ENCODE results near the gene TSHR.

Gene TSHR

GRCh38 chr14:81157431-81157830 lies 202.0 kb downstream of the TSHR start:
- Histone ChIP-seq H3K27ac (ENCODE audit: insufficient read depth in 1 of 2, low read depth in 1 of 2, low read length in 2 of 2, poor library complexity in 1 of 2, severe bottlenecking in 2 of 2) (no peak overlapping the region), H3K4me1 (ENCODE audit: control extremely low read depth in 1 of 4, control insufficient read depth in 4 of 4, insufficient read depth in 4 of 4, low read length in 3 of 4) (peaks cover 0 to 7% (median 2%) of the 10 kb centered on the region in 4 experiments)

GRCh38 chr14:81161088-81161487 lies 205.7 kb downstream of the TSHR start:
- no peak overlapping the region for H3K27ac ChIP-seq (ENCODE audit: insufficient read depth in 1 of 2, low read depth in 1 of 2, low read length in 2 of 2, poor library complexity in 1 of 2, severe bottlenecking in 2 of 2)
- WGBS (ENCODE audit: insufficient coverage), result over 99% methylated on average over 7 of the region's 7 CpGs
- no peaks in the 10 kb centered on the region for H3K36me3 ChIP-seq (ENCODE audit: control insufficient read depth in 4 of 4, insufficient read depth in 4 of 4, low read length in 3 of 4)
- peaks cover 3 to 25% (median 6%) of the 10 kb centered on the region in 4 experiments for H3K4me1 ChIP-seq (ENCODE audit: control extremely low read depth in 1 of 4, control insufficient read depth in 4 of 4, insufficient read depth in 4 of 4, low read length in 3 of 4)
- peaks cover 0 to 2% (median 0%) of the 10 kb centered on the region in 5 experiments for H3K9me3 ChIP-seq (ENCODE audit: control extremely low read depth in 1 of 5, control insufficient read depth in 4 of 5, insufficient read depth in 2 of 5, low read depth in 1 of 5, low read length in 4 of 5)
- DNase-seq, result no peak
- H3K4me3 ChIP-seq (ENCODE audit: control insufficient read depth in 1 of 7, extremely low read depth in 1 of 7, insufficient read depth in 4 of 7, low read depth in 2 of 7, low read length in 6 of 7), result no peak overlapping the region
- CTCF ChIA-PET, result interaction anchor here (0.8 to 1.5 kb wide), 4 partner anchors 9 to 25 kb away, joined by 3 to 4 read pairs (median 4); no protein-coding TSS in a partner anchor
- POLR2A ChIA-PET, result no interaction called here
- no peaks in the 10 kb centered on the region for H3K27me3 ChIP-seq (replicated peaks in 2 of 5; ENCODE audit: control insufficient read depth in 4 of 5, insufficient read depth in 5 of 5, low read length in 4 of 5)

More at GRCh38 chr14:81157431-81157830, 202.0 kb downstream of the TSHR start:
- peak in 2 of 3 donors; percentile 57 to 66 for DNase-seq
- POLR2A ChIA-PET, result no interaction called here
- CTCF ChIA-PET, result interaction anchor here (1.8 kb wide), 1 partner anchor 13 kb away, joined by 8 read pairs; no protein-coding TSS in a partner anchor
- WGBS (ENCODE audit: insufficient coverage), result no CpG with 5 or more reads among the region's 1 CpG
- Histone ChIP-seq H3K27me3 (replicated peaks in 2 of 5; ENCODE audit: control insufficient read depth in 4 of 5, insufficient read depth in 5 of 5, low read length in 4 of 5) (no peaks in the 10 kb centered on the region), H3K9me3 (ENCODE audit: control extremely low read depth in 1 of 5, control insufficient read depth in 4 of 5, insufficient read depth in 2 of 5, low read depth in 1 of 5, low read length in 4 of 5) (peaks cover 0 to 2% (median 0%) of the 10 kb centered on the region in 5 experiments), H3K36me3 (ENCODE audit: control insufficient read depth in 4 of 4, insufficient read depth in 4 of 4, low read length in 3 of 4) (no peaks in the 10 kb centered on the region), H3K4me3 (ENCODE audit: control insufficient read depth in 1 of 7, extremely low read depth in 1 of 7, insufficient read depth in 4 of 7, low read depth in 2 of 7, low read length in 6 of 7) (no peak overlapping the region)

GRCh38 chr14:81161749-81162148 lies 206.3 kb downstream of the TSHR start:
- Histone ChIP-seq H3K27ac (ENCODE audit: insufficient read depth in 1 of 2, low read depth in 1 of 2, low read length in 2 of 2, poor library complexity in 1 of 2, severe bottlenecking in 2 of 2) (no peak overlapping the region), H3K9me3 (ENCODE audit: control extremely low read depth in 1 of 5, control insufficient read depth in 4 of 5, insufficient read depth in 2 of 5, low read depth in 1 of 5, low read length in 4 of 5) (peaks cover 0 to 2% (median 0%) of the 10 kb centered on the region in 5 experiments), H3K36me3 (ENCODE audit: control insufficient read depth in 4 of 4, insufficient read depth in 4 of 4, low read length in 3 of 4) (no peaks in the 10 kb centered on the region), H3K4me1 (ENCODE audit: control extremely low read depth in 1 of 4, control insufficient read depth in 4 of 4, insufficient read depth in 4 of 4, low read length in 3 of 4) (peaks cover 3 to 25% (median 6%) of the 10 kb centered on the region in 4 experiments), H3K27me3 (replicated peaks in 2 of 5; ENCODE audit: control insufficient read depth in 4 of 5, insufficient read depth in 5 of 5, low read length in 4 of 5) (no peaks in the 10 kb centered on the region), H3K4me3 (ENCODE audit: control insufficient read depth in 1 of 7, extremely low read depth in 1 of 7, insufficient read depth in 4 of 7, low read depth in 2 of 7, low read length in 6 of 7) (no peak overlapping the region)
- 100% methylated on average over 1 of the region's 1 CpG for WGBS (ENCODE audit: insufficient coverage)
- no peak for DNase-seq
- ChIA-PET CTCF (interaction anchor here (0.8 to 1.7 kb wide), 5 partner anchors 8 to 24 kb away, joined by 3 to 5 read pairs (median 4); no protein-coding TSS in a partner anchor), POLR2A (no interaction called here)

- 6% methylated on average over 2 of the region's 3 CpGs for WGBS (ENCODE audit: insufficient coverage)
- POLR2A ChIA-PET, result no interaction called here
- CTCF ChIA-PET, result interaction anchor here (0.8 to 2.6 kb wide), 5 partner anchors 9 to 174 kb away, joined by 3 to 12 read pairs (median 5); no protein-coding TSS in a partner anchor
These were observed 207.5 kb downstream of the TSHR start for GRCh38 chr14:81162941-81163340.

GRCh38 chr14:81164167-81164774 lies 208.8 kb downstream of the TSHR start:
- POLR2A ChIA-PET, result no interaction called here

More at GRCh38 chr14:81162941-81163340, 207.5 kb downstream of the TSHR start:
- peaks cover 0 to 2% (median 0%) of the 10 kb centered on the region in 5 experiments for H3K9me3 ChIP-seq (ENCODE audit: control extremely low read depth in 1 of 5, control insufficient read depth in 4 of 5, insufficient read depth in 2 of 5, low read depth in 1 of 5, low read length in 4 of 5)
- no peak overlapping the region for H3K27ac ChIP-seq (ENCODE audit: insufficient read depth in 1 of 2, low read depth in 1 of 2, low read length in 2 of 2, poor library complexity in 1 of 2, severe bottlenecking in 2 of 2)
- no peaks in the 10 kb centered on the region for H3K27me3 ChIP-seq (replicated peaks in 2 of 5; ENCODE audit: control insufficient read depth in 4 of 5, insufficient read depth in 5 of 5, low read length in 4 of 5)
- H3K4me3 ChIP-seq (ENCODE audit: control insufficient read depth in 1 of 7, extremely low read depth in 1 of 7, insufficient read depth in 4 of 7, low read depth in 2 of 7, low read length in 6 of 7), result peak overlapping the region in 1 of 7 experiments; percentile 18
- no peaks in the 10 kb centered on the region for H3K36me3 ChIP-seq (ENCODE audit: control insufficient read depth in 4 of 4, insufficient read depth in 4 of 4, low read length in 3 of 4)
- DNase-seq, result peak; percentile 65 to 93 (median 90)
- H3K4me1 ChIP-seq (ENCODE audit: control extremely low read depth in 1 of 4, control insufficient read depth in 4 of 4, insufficient read depth in 4 of 4, low read length in 3 of 4), result peaks cover 0 to 21% (median 5%) of the 10 kb centered on the region in 4 experiments

GRCh38 chr14:81165188-81165587 lies 209.8 kb downstream of the TSHR start:
- CTCF ChIA-PET, result interaction anchor here (2.0 kb wide), 1 partner anchor 179 kb away, joined by 7 read pairs; no protein-coding TSS in a partner anchor
- Histone ChIP-seq H3K36me3 (ENCODE audit: control insufficient read depth in 4 of 4, insufficient read depth in 4 of 4, low read length in 3 of 4) (no peaks in the 10 kb centered on the region), H3K4me1 (ENCODE audit: control extremely low read depth in 1 of 4, control insufficient read depth in 4 of 4, insufficient read depth in 4 of 4, low read length in 3 of 4) (peaks cover 6 to 29% (median 14%) of the 10 kb centered on the region in 4 experiments), H3K9me3 (ENCODE audit: control extremely low read depth in 1 of 5, control insufficient read depth in 4 of 5, insufficient read depth in 2 of 5, low read depth in 1 of 5, low read length in 4 of 5) (no peaks in the 10 kb centered on the region), H3K27me3 (replicated peaks in 2 of 5; ENCODE audit: control insufficient read depth in 4 of 5, insufficient read depth in 5 of 5, low read length in 4 of 5) (no peaks in the 10 kb centered on the region), H3K27ac (ENCODE audit: insufficient read depth in 1 of 2, low read depth in 1 of 2, low read length in 2 of 2, poor library complexity in 1 of 2, severe bottlenecking in 2 of 2) (no peak overlapping the region), H3K4me3 (ENCODE audit: control insufficient read depth in 1 of 7, extremely low read depth in 1 of 7, insufficient read depth in 4 of 7, low read depth in 2 of 7, low read length in 6 of 7) (no peak overlapping the region)
- POLR2A ChIA-PET, result no interaction called here
- WGBS (ENCODE audit: insufficient coverage), result 83% methylated on average over 4 of the region's 4 CpGs
- no peak for DNase-seq

More at GRCh38 chr14:81164167-81164774, 208.8 kb downstream of the TSHR start:
- DNase-seq, result peak; percentile 34 to 73 (median 66)
- Histone ChIP-seq H3K36me3 (ENCODE audit: control insufficient read depth in 4 of 4, insufficient read depth in 4 of 4, low read length in 3 of 4) (no peaks in the 10 kb centered on the region), H3K27me3 (replicated peaks in 2 of 5; ENCODE audit: control insufficient read depth in 4 of 5, insufficient read depth in 5 of 5, low read length in 4 of 5) (no peaks in the 10 kb centered on the region), H3K9me3 (ENCODE audit: control extremely low read depth in 1 of 5, control insufficient read depth in 4 of 5, insufficient read depth in 2 of 5, low read depth in 1 of 5, low read length in 4 of 5) (peaks cover 0 to 2% (median 0%) of the 10 kb centered on the region in 5 experiments), H3K27ac (ENCODE audit: insufficient read depth in 1 of 2, low read depth in 1 of 2, low read length in 2 of 2, poor library complexity in 1 of 2, severe bottlenecking in 2 of 2) (no peak overlapping the region), H3K4me3 (ENCODE audit: control insufficient read depth in 1 of 7, extremely low read depth in 1 of 7, insufficient read depth in 4 of 7, low read depth in 2 of 7, low read length in 6 of 7) (no peak overlapping the region), H3K4me1 (ENCODE audit: control extremely low read depth in 1 of 4, control insufficient read depth in 4 of 4, insufficient read depth in 4 of 4, low read length in 3 of 4) (peaks cover 2 to 20% (median 5%) of the 10 kb centered on the region in 4 experiments)
- CTCF ChIA-PET, result interaction anchor here (2.0 to 2.6 kb wide), 3 partner anchors 11 to 178 kb away, joined by 7 to 12 read pairs (median 11); no protein-coding TSS in a partner anchor
- WGBS (ENCODE audit: insufficient coverage), result 80% methylated on average over 1 of the region's 1 CpG

- POLR2A ChIA-PET, result no interaction called here
- H3K9me3 ChIP-seq (ENCODE audit: control extremely low read depth in 1 of 5, control insufficient read depth in 4 of 5, insufficient read depth in 2 of 5, low read depth in 1 of 5, low read length in 4 of 5), result no peaks in the 10 kb centered on the region
- H3K27me3 ChIP-seq (replicated peaks in 2 of 5; ENCODE audit: control insufficient read depth in 4 of 5, insufficient read depth in 5 of 5, low read length in 4 of 5), result no peaks in the 10 kb centered on the region
- peaks cover 6 to 36% (median 14%) of the 10 kb centered on the region in 4 experiments for H3K4me1 ChIP-seq (ENCODE audit: control extremely low read depth in 1 of 4, control insufficient read depth in 4 of 4, insufficient read depth in 4 of 4, low read length in 3 of 4)
- no peak overlapping the region for H3K4me3 ChIP-seq (ENCODE audit: control insufficient read depth in 1 of 7, extremely low read depth in 1 of 7, insufficient read depth in 4 of 7, low read depth in 2 of 7, low read length in 6 of 7)
- DNase-seq, result no peak
- no peaks in the 10 kb centered on the region for H3K36me3 ChIP-seq (ENCODE audit: control insufficient read depth in 4 of 4, insufficient read depth in 4 of 4, low read length in 3 of 4)
- 100% methylated on average over 1 of the region's 2 CpGs for whole genome bisulfite sequencing (ENCODE audit: insufficient coverage)
- CTCF ChIA-PET, result interaction anchor here (1.2 to 2.0 kb wide), 3 partner anchors 14 to 180 kb away, joined by 3 to 7 read pairs (median 3); no protein-coding TSS in a partner anchor
- no peak overlapping the region for H3K27ac ChIP-seq (ENCODE audit: insufficient read depth in 1 of 2, low read depth in 1 of 2, low read length in 2 of 2, poor library complexity in 1 of 2, severe bottlenecking in 2 of 2)
These were observed 210.7 kb downstream of the TSHR start for GRCh38 chr14:81166121-81166520.
